RWPE1 (cell line): ENCODE measurements around the gene SEC61G.

Source experiments
- CTCF ChIA-PET: fragments of 350-600 bp; sonication (Branson Sonifier 250); formaldehyde crosslinking; extraction: SDS; loops from one replicate; lab custom pipeline; 2021; lab: Yijun Ruan, JAX
- POLR2A ChIA-PET: fragments of 400-600 bp; formaldehyde crosslinking; extraction: SDS; loops from one replicate; lab custom pipeline; 2020; ENCODE audit warnings: antibody characterized with exemption; ENCODE audit not compliant: low non-redundant PET; lab: Yijun Ruan, JAX
- DNase-seq: peaks from one replicate; pipeline ENCODE4 v3.0.0; 2012; ENCODE audit warnings: low spot score
- H3K27ac ChIP-seq: fragments of 450-650 bp; 2 replicates; pipeline ENCODE4 v1.5.1; 2017
- CTCF ChIP-seq: fragments of 450-650 bp; conservative IDR thresholded peaks from 2 replicates; pipeline ENCODE4 v1.5.1; 2017; ENCODE audit warnings: low read depth, mild to moderate bottlenecking

The SEC61G gene

GRCh38 chr7:54781134-54781920, 22.3 kb upstream of the SEC61G start:
- TF ChIP-seq CTCF, result no peak
- no peak for DNase-seq
- H3K27ac ChIP-seq, result no peak overlapping the region
- ChIA-PET POLR2A (interaction anchor here (0.6 kb wide), 1 partner anchor 239 kb away, joined by 3 read pairs; no protein-coding TSS in a partner anchor), CTCF (interaction anchor here (0.5 to 1.2 kb wide), 2 partner anchors 474 to 861 kb away, joined by 3 read pairs; no protein-coding TSS in a partner anchor)

GRCh38 chr7:54780490-54780889, 21.5 kb upstream of the SEC61G start:
- ChIA-PET CTCF (interaction anchor here (0.5 kb wide), 1 partner anchor 862 kb away, joined by 3 read pairs; no protein-coding TSS in a partner anchor), POLR2A (interaction anchor here (0.6 kb wide), 2 partner anchors 28 to 240 kb away, joined by 3 read pairs; no protein-coding TSS in a partner anchor)
- TF ChIP-seq CTCF, result no peak
- no peak for DNase-seq
- H3K27ac ChIP-seq, result no peak overlapping the region

- no peak for DNase-seq
- POLR2A ChIA-PET, result no interaction called here
- CTCF ChIA-PET, result interaction anchor here (0.7 to 2.6 kb wide), 2 partner anchors 19 to 476 kb away, joined by 3 to 13 read pairs; no protein-coding TSS in a partner anchor
Observed at GRCh38 chr7:54778696-54779540, 19.9 kb upstream of the SEC61G start.

GRCh38 chr7:54778166-54778565, 19.2 kb upstream of the SEC61G start:
- H3K27ac ChIP-seq, result no peak overlapping the region
- DNase-seq, result no peak
- TF ChIP-seq CTCF, result no peak
- ChIA-PET POLR2A (no interaction called here), CTCF (interaction anchor here (2.6 kb wide), 1 partner anchor 477 kb away, joined by 13 read pairs; no protein-coding TSS in a partner anchor)

More at GRCh38 chr7:54778696-54779540, 19.9 kb upstream of the SEC61G start:
- no peak for TF ChIP-seq CTCF
- no peak overlapping the region for H3K27ac ChIP-seq

GRCh38 chr7:54774785-54775740, 16.1 kb upstream of the SEC61G start:
- no peak for DNase-seq
- ChIA-PET POLR2A (no interaction called here), CTCF (interaction anchor here (0.6 to 3.1 kb wide), 9 partner anchors 8 to 818 kb away, joined by 3 to 36 read pairs (median 6); partner anchors contain the start of gene EGFR)
- H3K27ac ChIP-seq, result peak overlapping the region; percentile 55
- no peak for TF ChIP-seq CTCF
